Adrenal gland (tissue), 12 donors: Measurements from ENCODE around the gene CCDC80. TPM values are rescaled to one million over a fixed set of nuclear protein-coding genes. Genes with fewer than 3 reads are reported as not detected.

Experiments used
- DNase-seq, 7 donors: peaks; one replicate each; pipeline ENCODE4 v3.0.0-alpha.2; 2019 to 2020
- H3K27ac ChIP-seq, 5 donors: fragments of 200-600 bp; sonication (generic) in 4 of 5; 1 replicate in 3 of 5; 2 replicates in 2 of 5; pipeline versions ENCODE4 v1.5.1 to v1.8.0; 2016 to 2020; ENCODE audit warnings: mild to moderate bottlenecking in 1 of 5
- H3K27me3 ChIP-seq: fragments of 200-600 bp; 2 replicates; pipeline ENCODE4 v1.8.0; 2021
- H3K36me3 ChIP-seq, 2 donors: fragments of 200-600 bp; replicated peaks in 1 of 2; 1 replicate in 1 of 2; 2 replicates in 1 of 2; pipeline versions ENCODE4 v1.5.1 to v1.8.0; 2018 to 2022
- H3K4me1 ChIP-seq, 2 donors: fragments of 200-600 bp; replicated peaks in 1 of 2; 1 replicate in 1 of 2; 2 replicates in 1 of 2; pipeline versions ENCODE4 v1.5.1 to v1.8.0; 2018 to 2021
- H3K4me3 ChIP-seq, 4 donors: fragments of 200-600 bp; sonication (generic) in 3 of 4; one replicate each; pipeline ENCODE4 v1.5.1; 2016 to 2018
- H3K9me3 ChIP-seq, 3 donors: fragments of 200-600 bp; sonication (generic) in 1 of 3; replicated peaks in 1 of 3; 1 replicate in 2 of 3; 2 replicates in 1 of 3; pipeline versions ENCODE4 v1.5.1 to v1.8.0; 2016 to 2021
- POLR2A ChIP-seq, 2 donors: fragments of 450-650 bp; IDR thresholded peaks; one replicate each; pipeline ENCODE4 v1.6.1; 2017; ENCODE audit warnings: antibody characterized with exemption in 2 of 2, mild to moderate bottlenecking in 2 of 2, moderate library complexity in 1 of 2
- WGBS, 4 donors: extraction: QIAGEN DNeasy Blood & Tissue Kit in 2 of 4; methylation state at CpG; one replicate each; pipeline versions ENCODE4 v1.1.5 to v1.1.7; 2013 to 2017; 5-methylcytosine and 5-hydroxymethylcytosine counted together
- intact Hi-C, 2 donors: fragments of 100-400 bp; cut with DNase I; formaldehyde crosslinking; loops; one replicate each; pipeline versions ENCODE4 v1.14.1 to v1.15.0; 2022 to 2023
- polyA plus RNA-seq, 3 donors: library from polyadenylated mRNA; stranded (reverse); fragments of 200-250 nt in 2 of 3; fragments of 350-450 nt in 1 of 3; fragmentation: Illumina TruSeq in 1 of 3; extraction: RNeasy Lipid Tissue Mini Kit (QIAGEN cat#74804) in 1 of 3; gene quantifications; one replicate each; pipeline ENCODE4 v1.2.3, GENCODE V29; 2013 to 2014
- total RNA-seq, 9 donors: library from RNA; depleted of rRNA in 4 of 9; stranded (reverse); fragments of >200 nt in 4 of 9; fragments of 120-200 nt in 1 of 9; fragmentation: NEBNext Ultra II Directional in 1 of 9; extraction: Animal tissue kit (Norgen Biotek cat#: 25700) in 1 of 9; gene quantifications; one replicate each; pipeline versions ENCODE4 v1.1.0 to v1.2.4, GENCODE V29; 2013 to 2023
- TF ChIP-seq, protein P1 (sequence below), 6 experiments: fragments of 450-650 bp in 4 of 6; fragments of 200-600 bp in 2 of 6; sonication (generic) in 1 of 6; IDR thresholded peaks; 1 replicate in 5 of 6; 2 replicates in 1 of 6; pipeline versions ENCODE4 v1.5.1 to v1.8.0; 2016 to 2021; ENCODE audit warnings: antibody characterized with exemption in 6 of 6, mild to moderate bottlenecking in 2 of 6, moderate library complexity in 1 of 6
- donor health status: healthy with polysubstance abuse.
- donor health status: Bipolar disorder and iron deficiency.
- donor health status: DM: yes; HTN: yes; CAD: no.
- donor health status: DM: no; HTN: no; CAD: no.
- donor health status: DM: no; HTN: no; CAD: no.
- donor health status: DM: yes; HTN: yes; CAD: no.

The CCDC80 gene
- total and polyA plus RNA-seq, 12 donors: 5.7 to 65.3 (median 17.9) TPM

DNA sequence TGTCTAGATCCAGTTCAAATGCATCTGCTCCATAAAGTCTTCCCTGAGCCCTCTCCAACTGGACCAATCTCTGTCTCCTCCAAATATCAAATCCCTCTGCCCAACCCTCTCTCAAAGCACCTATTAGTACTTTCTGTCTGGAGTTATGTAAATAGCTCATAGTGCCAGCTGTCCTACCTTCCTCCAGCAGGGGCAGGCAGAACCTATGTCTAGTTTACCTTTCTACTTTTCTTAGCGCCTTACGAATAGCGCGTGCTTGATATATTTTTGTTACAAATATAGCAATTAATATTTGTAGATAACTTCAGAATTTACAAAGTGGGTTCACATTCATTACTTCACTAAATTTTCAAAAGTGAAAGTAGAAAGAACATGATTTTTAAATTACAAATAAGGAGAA lies 14.0 kb upstream of the CCDC80 start:
- WGBS, 4 donors: 93 to 96% (median 95%) methylated on average over 4 of the region's 4 CpGs
- no peak overlapping the region for H3K27ac ChIP-seq
- intact Hi-C loops: no loop called here
- H3K4me1 ChIP-seq: no peaks in the 10 kb centered on the region
- DNase-seq: no peak
- TF ChIP-seq POLR2A (IDR thresholded peaks at IDR 0.05): no peak
- TF ChIP-seq, protein P1, sequence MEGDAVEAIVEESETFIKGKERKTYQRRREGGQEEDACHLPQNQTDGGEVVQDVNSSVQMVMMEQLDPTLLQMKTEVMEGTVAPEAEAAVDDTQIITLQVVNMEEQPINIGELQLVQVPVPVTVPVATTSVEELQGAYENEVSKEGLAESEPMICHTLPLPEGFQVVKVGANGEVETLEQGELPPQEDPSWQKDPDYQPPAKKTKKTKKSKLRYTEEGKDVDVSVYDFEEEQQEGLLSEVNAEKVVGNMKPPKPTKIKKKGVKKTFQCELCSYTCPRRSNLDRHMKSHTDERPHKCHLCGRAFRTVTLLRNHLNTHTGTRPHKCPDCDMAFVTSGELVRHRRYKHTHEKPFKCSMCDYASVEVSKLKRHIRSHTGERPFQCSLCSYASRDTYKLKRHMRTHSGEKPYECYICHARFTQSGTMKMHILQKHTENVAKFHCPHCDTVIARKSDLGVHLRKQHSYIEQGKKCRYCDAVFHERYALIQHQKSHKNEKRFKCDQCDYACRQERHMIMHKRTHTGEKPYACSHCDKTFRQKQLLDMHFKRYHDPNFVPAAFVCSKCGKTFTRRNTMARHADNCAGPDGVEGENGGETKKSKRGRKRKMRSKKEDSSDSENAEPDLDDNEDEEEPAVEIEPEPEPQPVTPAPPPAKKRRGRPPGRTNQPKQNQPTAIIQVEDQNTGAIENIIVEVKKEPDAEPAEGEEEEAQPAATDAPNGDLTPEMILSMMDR (IDR thresholded peaks at IDR 0.05): peak in 1 of 6 experiments; percentile 6
- H3K27me3 ChIP-seq: no peaks in the 10 kb centered on the region
- H3K9me3 ChIP-seq: no peaks in the 10 kb centered on the region
- H3K4me3 ChIP-seq: no peak overlapping the region
- no peaks in the 10 kb centered on the region for H3K36me3 ChIP-seq

- intact Hi-C loops: no loop called here
- no peaks in the 10 kb centered on the region for H3K36me3 ChIP-seq
These were observed 13.5 kb upstream of the CCDC80 start for GRCh38 chr3:112654492-112654891.

GRCh38 chr3:112653881-112654300 lies 12.9 kb upstream of the CCDC80 start:
- no peak for DNase-seq
- intact Hi-C loops: no loop called here
- no peaks in the 10 kb centered on the region for H3K9me3 ChIP-seq
- no peaks in the 10 kb centered on the region for H3K36me3 ChIP-seq
- H3K4me3 ChIP-seq: no peak overlapping the region
- H3K27me3 ChIP-seq: no peaks in the 10 kb centered on the region
- 75 to 86% (median 79%) methylated on average over 5 of the region's 5 CpGs for WGBS, 4 donors
- H3K27ac ChIP-seq: no peak overlapping the region
- TF ChIP-seq, protein P1 (IDR thresholded peaks at IDR 0.05): no peak
- no peak for TF ChIP-seq POLR2A (IDR thresholded peaks at IDR 0.05)
- H3K4me1 ChIP-seq: no peaks in the 10 kb centered on the region

More at GRCh38 chr3:112654492-112654891, 13.5 kb upstream of the CCDC80 start:
- Histone ChIP-seq H3K4me1 (no peaks in the 10 kb centered on the region), H3K9me3 (no peaks in the 10 kb centered on the region), H3K4me3 (no peak overlapping the region), H3K27me3 (no peaks in the 10 kb centered on the region), H3K27ac (no peak overlapping the region)
- WGBS, 4 donors: 78 to 90% (median 83%) methylated on average over 5 of the region's 5 CpGs
- no peak for DNase-seq
- TF ChIP-seq POLR2A (IDR thresholded peaks at IDR 0.05): no peak
- TF ChIP-seq, protein P1 (IDR thresholded peaks at IDR 0.05): no peak

DNA sequence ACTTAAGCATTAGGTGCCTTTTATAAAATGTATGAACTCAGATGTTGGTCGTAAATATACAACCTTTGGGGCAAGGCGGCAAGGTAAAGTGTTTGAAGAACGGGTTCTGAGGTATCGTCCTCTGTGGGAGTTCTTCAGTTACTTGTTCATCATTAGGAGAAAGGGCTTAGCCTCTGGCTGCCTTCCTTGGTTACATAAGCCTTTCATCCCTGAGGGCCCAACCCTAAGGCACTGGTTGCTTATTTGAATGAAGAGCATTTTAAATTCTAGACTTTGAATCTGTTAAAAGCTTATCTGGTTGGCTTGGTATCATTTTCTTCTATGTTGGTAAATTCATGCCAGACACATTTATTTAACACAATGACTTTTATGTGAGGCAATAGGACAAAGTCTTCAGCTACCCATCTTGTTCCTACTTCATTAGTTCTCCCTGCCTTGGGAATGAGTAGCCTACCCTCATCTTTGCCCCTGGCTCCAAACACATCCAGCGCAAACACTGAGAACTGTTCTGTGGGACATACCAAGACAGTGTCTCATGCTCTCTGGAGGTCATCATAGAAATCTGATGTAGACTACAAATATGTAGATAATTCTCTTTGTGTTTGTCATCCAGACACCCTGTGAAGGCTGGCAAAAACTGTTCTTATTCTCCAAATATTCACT lies 12.4 kb upstream of the CCDC80 start:
- H3K27ac ChIP-seq: no peak overlapping the region
- no peaks in the 10 kb centered on the region for H3K27me3 ChIP-seq
- H3K4me1 ChIP-seq: no peaks in the 10 kb centered on the region

More for the DNA sequence above, 12.4 kb upstream of the CCDC80 start:
- Histone ChIP-seq H3K9me3 (no peaks in the 10 kb centered on the region), H3K36me3 (no peaks in the 10 kb centered on the region), H3K4me3 (no peak overlapping the region)
- 65 to 83% (median 74%) methylated on average over 5 of the region's 5 CpGs for WGBS, 4 donors
- no peak for DNase-seq
- no peak for TF ChIP-seq POLR2A (IDR thresholded peaks at IDR 0.05)
- TF ChIP-seq, protein P1 (IDR thresholded peaks at IDR 0.05): no peak
- intact Hi-C loops: no loop called here
